Measurements from ENCODE around the gene GRAMD2B.

DNA sequence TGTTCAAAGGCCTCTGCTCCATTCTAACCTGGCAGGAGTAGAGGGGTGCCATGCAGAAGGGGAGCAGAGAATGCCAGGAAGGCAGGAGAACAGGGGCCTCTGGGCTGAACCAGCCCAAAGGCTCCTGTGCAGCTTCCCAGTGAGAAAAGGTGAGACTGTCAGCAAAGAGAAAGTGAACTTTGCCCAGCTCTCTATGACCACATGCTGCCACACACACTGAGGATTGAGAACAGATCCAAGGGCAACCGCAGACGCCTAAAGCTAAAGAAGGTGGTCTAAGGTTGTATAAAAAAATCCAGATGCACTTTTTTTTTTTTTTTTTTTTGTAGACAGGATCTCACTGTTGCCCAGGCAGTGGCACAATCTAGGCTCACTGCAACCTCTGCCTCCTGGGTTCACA, 120.5 kb downstream of the GRAMD2B start:
- TF ChIP-seq POLR2A (IDR thresholded peaks at IDR 0.05) = no peak
- TF ChIP-seq, protein P1, sequence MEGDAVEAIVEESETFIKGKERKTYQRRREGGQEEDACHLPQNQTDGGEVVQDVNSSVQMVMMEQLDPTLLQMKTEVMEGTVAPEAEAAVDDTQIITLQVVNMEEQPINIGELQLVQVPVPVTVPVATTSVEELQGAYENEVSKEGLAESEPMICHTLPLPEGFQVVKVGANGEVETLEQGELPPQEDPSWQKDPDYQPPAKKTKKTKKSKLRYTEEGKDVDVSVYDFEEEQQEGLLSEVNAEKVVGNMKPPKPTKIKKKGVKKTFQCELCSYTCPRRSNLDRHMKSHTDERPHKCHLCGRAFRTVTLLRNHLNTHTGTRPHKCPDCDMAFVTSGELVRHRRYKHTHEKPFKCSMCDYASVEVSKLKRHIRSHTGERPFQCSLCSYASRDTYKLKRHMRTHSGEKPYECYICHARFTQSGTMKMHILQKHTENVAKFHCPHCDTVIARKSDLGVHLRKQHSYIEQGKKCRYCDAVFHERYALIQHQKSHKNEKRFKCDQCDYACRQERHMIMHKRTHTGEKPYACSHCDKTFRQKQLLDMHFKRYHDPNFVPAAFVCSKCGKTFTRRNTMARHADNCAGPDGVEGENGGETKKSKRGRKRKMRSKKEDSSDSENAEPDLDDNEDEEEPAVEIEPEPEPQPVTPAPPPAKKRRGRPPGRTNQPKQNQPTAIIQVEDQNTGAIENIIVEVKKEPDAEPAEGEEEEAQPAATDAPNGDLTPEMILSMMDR (IDR thresholded peaks at IDR 0.05) = no peak

Measured in body of pancreas (tissue), 4 donors.